PFSK-1 (cell line): ENCODE data around the gene HDAC7.

Experiments
- FOXP2 ChIP-seq: optimal IDR thresholded peaks from 2 replicates; pipeline ENCODE3; 2011; ENCODE audit warnings: borderline replicate concordance, control low read depth, inconsistent platforms; ENCODE audit not compliant: insufficient read depth; ENCODE audit errors: extremely low read length, extremely low read depth
- POLR2AphosphoS5 ChIP-seq: IDR thresholded peaks from 2 replicates; pipeline ENCODE4 v1.6.1; 2012; ENCODE audit warnings: low read depth, mild to moderate bottlenecking, control low read depth, low read length, moderate library complexity
- REST ChIP-seq, 2 experiments: IDR thresholded peaks; 2 replicates each; pipeline versions ENCODE4 v1.6.1 to v1.8.0; 2011 to 2012; ENCODE audit warnings: low read depth in 2 of 2, low read length in 2 of 2, control low read depth in 1 of 2, inconsistent platforms in 1 of 2, mild to moderate bottlenecking in 1 of 2, moderate library complexity in 1 of 2; ENCODE audit not compliant: insufficient read depth in 1 of 2
- SIN3A ChIP-seq: IDR thresholded peaks from 2 replicates; pipeline ENCODE4 v1.6.1; 2012; ENCODE audit warnings: mild to moderate bottlenecking, low read length, moderate library complexity, borderline replicate concordance; ENCODE audit not compliant: insufficient read depth
- TAF1 ChIP-seq: IDR thresholded peaks from 2 replicates; pipeline ENCODE4 v1.6.1; 2012; ENCODE audit warnings: low read length, control low read depth, borderline replicate concordance; ENCODE audit not compliant: insufficient read depth

Gene HDAC7

DNA sequence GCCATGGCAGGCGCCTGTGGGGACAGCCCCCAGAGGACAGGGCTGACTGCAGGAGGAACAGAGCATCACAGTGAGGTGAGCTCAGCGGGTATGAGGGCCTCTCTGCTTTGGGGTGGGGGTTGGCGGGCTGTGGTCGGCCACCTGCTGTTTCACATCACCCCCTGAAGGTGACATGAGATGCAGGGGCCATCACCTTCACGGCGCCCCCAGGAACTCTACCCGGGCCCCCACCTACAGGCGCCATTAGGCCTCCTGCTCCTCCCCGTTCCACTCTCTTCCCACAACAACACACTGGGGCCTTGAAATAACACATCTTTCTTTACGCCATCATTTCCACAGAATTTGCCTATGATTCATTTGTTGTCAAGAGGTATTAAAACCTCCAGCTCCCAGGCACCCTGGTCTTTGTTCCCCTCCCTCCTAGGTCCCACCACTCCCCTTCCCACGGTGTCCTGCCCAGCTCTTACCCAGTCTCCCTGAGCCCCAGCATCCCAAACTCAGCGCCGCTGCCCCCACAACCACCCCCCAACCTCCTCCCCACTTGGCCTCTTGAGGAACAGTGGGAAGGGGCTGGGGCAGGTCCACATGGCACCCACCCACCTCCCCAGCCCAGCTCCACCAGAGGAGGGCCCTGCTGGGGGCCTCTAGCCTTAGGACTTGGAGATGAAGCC is 12.7 kb upstream of the HDAC7 start:
- TF ChIP-seq REST (IDR thresholded peaks at IDR 0.05; ENCODE audit: insufficient read depth in 1 of 2, low read depth in 2 of 2, low read length in 2 of 2) (no peak), FOXP2 (no peak)

- TF ChIP-seq TAF1 = no peak
- no peak for TF ChIP-seq FOXP2
- TF ChIP-seq REST (IDR thresholded peaks at IDR 0.05; ENCODE audit: insufficient read depth in 1 of 2, low read depth in 2 of 2, low read length in 2 of 2) = no peak
- no peak for TF ChIP-seq SIN3A
- TF ChIP-seq POLR2AphosphoS5 = no peak
These were observed 9.9 kb upstream of the HDAC7 start for GRCh38 chr12:47829584-47829983.

- no peak for TF ChIP-seq FOXP2
- TF ChIP-seq TAF1 = no peak
- no peak for TF ChIP-seq SIN3A
- no peak for TF ChIP-seq POLR2AphosphoS5
- no peak for TF ChIP-seq REST (IDR thresholded peaks at IDR 0.05; ENCODE audit: insufficient read depth in 1 of 2, low read depth in 2 of 2, low read length in 2 of 2)
These were observed 9.3 kb upstream of the HDAC7 start for GRCh38 chr12:47828976-47829482.

DNA sequence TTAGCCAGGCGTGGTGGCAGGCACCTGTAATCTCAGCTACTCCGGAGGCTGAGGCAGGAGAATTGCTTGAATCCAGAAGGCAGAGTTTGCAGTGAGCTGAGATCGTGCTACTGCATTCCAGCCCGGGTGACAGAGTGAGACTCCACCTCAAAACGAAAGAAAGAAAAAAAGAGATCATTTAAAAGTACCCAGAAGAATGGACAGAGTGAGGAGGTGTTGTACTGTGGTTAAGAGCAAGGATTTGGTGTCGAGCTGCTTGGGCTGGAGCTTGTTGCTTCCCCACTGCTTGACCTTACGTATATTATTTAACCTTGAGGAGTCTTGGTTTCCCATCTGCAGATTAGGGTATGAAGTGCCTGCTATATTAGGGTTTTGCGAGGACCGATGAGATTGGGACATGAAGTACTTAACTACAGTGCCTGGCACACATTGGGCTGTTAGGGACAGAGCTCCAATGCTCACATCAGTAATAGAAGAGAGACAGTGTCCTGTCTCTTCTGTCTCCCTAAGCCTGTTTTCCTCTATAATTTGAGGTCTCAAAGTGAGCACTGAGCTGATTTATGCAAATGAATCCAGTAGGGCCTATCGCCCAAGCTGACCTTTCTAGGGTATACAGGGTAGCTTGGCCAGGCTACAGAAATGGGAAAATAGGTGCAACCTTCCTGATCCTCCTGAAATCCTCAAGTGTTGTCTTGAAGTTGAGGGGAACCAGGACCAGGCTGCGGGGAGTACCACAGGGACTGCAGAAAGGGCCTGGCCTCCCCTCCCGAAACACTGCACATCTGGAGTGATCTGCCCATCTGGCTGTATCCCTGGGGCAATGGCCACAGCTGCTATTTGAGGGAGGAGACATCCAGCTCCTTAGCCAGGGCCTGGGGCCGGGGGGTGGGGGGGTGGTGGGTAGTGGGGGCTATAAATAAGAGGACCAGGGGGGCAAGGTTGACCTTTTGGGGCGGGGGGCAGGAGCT is 8.6 kb upstream of the HDAC7 start:
- no peak for TF ChIP-seq FOXP2
- no peak for TF ChIP-seq REST (IDR thresholded peaks at IDR 0.05; ENCODE audit: insufficient read depth in 1 of 2, low read depth in 2 of 2, low read length in 2 of 2)
- no peak for TF ChIP-seq TAF1
- TF ChIP-seq SIN3A = no peak
- TF ChIP-seq POLR2AphosphoS5 = no peak
